Measurements from ENCODE around the gene IFNAR1. TPM values are rescaled to one million over a fixed set of nuclear protein-coding genes. Genes with fewer than 3 reads are reported as not detected.

Gene IFNAR1
- total and polyA plus RNA-seq, 9 of the 15 experiments (the other 6 are each of a cell fraction or from before 2014, with no cell fraction given): 8.6 to 31.8 (median 14.8) TPM

- TF ChIP-seq, protein P1, sequence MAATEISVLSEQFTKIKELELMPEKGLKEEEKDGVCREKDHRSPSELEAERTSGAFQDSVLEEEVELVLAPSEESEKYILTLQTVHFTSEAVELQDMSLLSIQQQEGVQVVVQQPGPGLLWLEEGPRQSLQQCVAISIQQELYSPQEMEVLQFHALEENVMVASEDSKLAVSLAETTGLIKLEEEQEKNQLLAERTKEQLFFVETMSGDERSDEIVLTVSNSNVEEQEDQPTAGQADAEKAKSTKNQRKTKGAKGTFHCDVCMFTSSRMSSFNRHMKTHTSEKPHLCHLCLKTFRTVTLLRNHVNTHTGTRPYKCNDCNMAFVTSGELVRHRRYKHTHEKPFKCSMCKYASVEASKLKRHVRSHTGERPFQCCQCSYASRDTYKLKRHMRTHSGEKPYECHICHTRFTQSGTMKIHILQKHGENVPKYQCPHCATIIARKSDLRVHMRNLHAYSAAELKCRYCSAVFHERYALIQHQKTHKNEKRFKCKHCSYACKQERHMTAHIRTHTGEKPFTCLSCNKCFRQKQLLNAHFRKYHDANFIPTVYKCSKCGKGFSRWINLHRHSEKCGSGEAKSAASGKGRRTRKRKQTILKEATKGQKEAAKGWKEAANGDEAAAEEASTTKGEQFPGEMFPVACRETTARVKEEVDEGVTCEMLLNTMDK (IDR thresholded peaks at IDR 0.05; ENCODE audit: borderline replicate concordance, insufficient read depth, low read depth, low read length, poor library complexity, severe bottlenecking): peak; percentile 80
- TF ChIP-seq SNAPC5 (CRISPR knock-in tag; IDR thresholded peaks at IDR 0.05) (no peak), SAFB (IDR thresholded peaks at IDR 0.05; ENCODE audit: borderline replicate concordance, low read depth, low read length) (no peak), PPARD (CRISPR knock-in tag; IDR thresholded peaks at IDR 0.05) (no peak), FOXK1 (CRISPR knock-in tag; IDR thresholded peaks at IDR 0.05; ENCODE audit: borderline replicate concordance) (no peak), ZNF3 (CRISPR knock-in tag; IDR thresholded peaks at IDR 0.05) (no peak), SP1 (CRISPR knock-in tag; IDR thresholded peaks at IDR 0.05) (0 out of 2 replicates have a peak, but pooled peaks have one; percentile 26), NR3C1 (CRISPR knock-in tag; IDR thresholded peaks at IDR 0.05) (no peak), CHD1 (IDR thresholded peaks at IDR 0.05; ENCODE audit: low read length) (no peak), ATF7 (IDR thresholded peaks at IDR 0.05) (peak; percentile 40; the same call in 1 of the 2 replicates), PTTG1 (tag; IDR thresholded peaks at IDR 0.05; ENCODE audit: low read depth) (0 out of 2 replicates have a peak, but pooled peaks have one; percentile 4), ELF1 (tag; IDR thresholded peaks at IDR 0.05) (peak; percentile 35; the same call in 1 of the 2 replicates), JUN (IDR thresholded peaks at IDR 0.05; ENCODE audit: borderline replicate concordance, low read depth, low read length) (0 out of 2 replicates have a peak, but pooled peaks have one; percentile 26), JUN (CRISPR knock-in tag; IDR thresholded peaks at IDR 0.05; ENCODE audit: borderline replicate concordance) (no peak), SETDB1 (IDR thresholded peaks at IDR 0.05; ENCODE audit: low read length) (no peak), U2AF2 (optimal IDR thresholded peaks at IDR 0.05; ENCODE audit: low read depth, low read length) (no peak), ZNF668 (CRISPR knock-in tag; IDR thresholded peaks at IDR 0.05) (no peak), MNT (conservative IDR thresholded peaks at IDR 0.05) (no peak), SLC30A9 (CRISPR knock-in tag; IDR thresholded peaks at IDR 0.05) (no peak), NFE2 (IDR thresholded peaks at IDR 0.05; ENCODE audit: low read depth) (0 out of 2 replicates have a peak, but pooled peaks have one; percentile 23), SRF (CRISPR knock-in tag; IDR thresholded peaks at IDR 0.05) (no peak), FOS (IDR thresholded peaks at IDR 0.05; ENCODE audit: extremely low read depth, insufficient read length) (no peak)
- TF ChIP-seq, protein P2, sequence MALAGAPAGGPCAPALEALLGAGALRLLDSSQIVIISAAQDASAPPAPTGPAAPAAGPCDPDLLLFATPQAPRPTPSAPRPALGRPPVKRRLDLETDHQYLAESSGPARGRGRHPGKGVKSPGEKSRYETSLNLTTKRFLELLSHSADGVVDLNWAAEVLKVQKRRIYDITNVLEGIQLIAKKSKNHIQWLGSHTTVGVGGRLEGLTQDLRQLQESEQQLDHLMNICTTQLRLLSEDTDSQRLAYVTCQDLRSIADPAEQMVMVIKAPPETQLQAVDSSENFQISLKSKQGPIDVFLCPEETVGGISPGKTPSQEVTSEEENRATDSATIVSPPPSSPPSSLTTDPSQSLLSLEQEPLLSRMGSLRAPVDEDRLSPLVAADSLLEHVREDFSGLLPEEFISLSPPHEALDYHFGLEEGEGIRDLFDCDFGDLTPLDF (CRISPR knock-in tag; IDR thresholded peaks at IDR 0.05): no peak
- TF ChIP-seq, protein P3, sequence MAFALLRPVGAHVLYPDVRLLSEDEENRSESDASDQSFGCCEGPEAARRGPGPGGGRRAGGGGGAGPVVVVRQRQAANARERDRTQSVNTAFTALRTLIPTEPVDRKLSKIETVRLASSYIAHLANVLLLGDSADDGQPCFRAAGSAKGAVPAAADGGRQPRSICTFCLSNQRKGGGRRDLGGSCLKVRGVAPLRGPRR (CRISPR knock-in tag; IDR thresholded peaks at IDR 0.05): no peak
These were observed 36.3 kb downstream of the IFNAR1 start (continued) for GRCh38 chr21:33360881-33361602.
